Spinal cord (tissue), 10 donors: ENCODE measurements around the gene GTF3C1. TPM values are rescaled to one million over a fixed set of nuclear protein-coding genes. Genes with fewer than 3 reads are reported as not detected.

Experiments used
- DNase-seq, 6 donors: peaks; one replicate each; pipeline versions ENCODE4 v3.0.0 to v3.0.0-alpha.2; 2013 to 2015; ENCODE audit warnings: low spot score in 6 of 6, low read depth in 4 of 6
- H3K27ac ChIP-seq: one replicate; pipeline ENCODE4 v1.5.1; 2013; ENCODE audit warnings: low read depth, low read length, control low read depth
- H3K27me3 ChIP-seq: one replicate; pipeline ENCODE4 v1.6.1; 2013; ENCODE audit warnings: low read length; ENCODE audit not compliant: control insufficient read depth, insufficient read depth
- H3K36me3 ChIP-seq: one replicate; pipeline ENCODE4 v1.6.1; 2013; ENCODE audit warnings: low read length; ENCODE audit not compliant: control insufficient read depth, insufficient read depth
- H3K4me1 ChIP-seq: one replicate; pipeline ENCODE4 v1.6.1; 2013; ENCODE audit warnings: low read length; ENCODE audit not compliant: control insufficient read depth, insufficient read depth
- H3K4me3 ChIP-seq: one replicate; pipeline ENCODE4 v1.5.1; 2013; ENCODE audit warnings: low read depth, low read length, control low read depth
- H3K9me3 ChIP-seq: one replicate; pipeline ENCODE4 v1.6.1; 2013; ENCODE audit warnings: low read length; ENCODE audit not compliant: control insufficient read depth, insufficient read depth
- WGBS: methylation state at CpG from one replicate; pipeline ENCODE4 v1.1.5; 2013; ENCODE audit warnings: missing lambda C conversion rate; ENCODE audit not compliant: insufficient coverage; 5-methylcytosine and 5-hydroxymethylcytosine counted together
- polyA plus RNA-seq, 2 donors: library from polyadenylated mRNA; unstranded; fragments of 120-200 nt; gene quantifications; one replicate each; pipeline ENCODE4 v1.2.1, GENCODE V29; 2013; ENCODE audit not compliant: insufficient read length in 2 of 2
- total RNA-seq, 2 donors: library from RNA; depleted of rRNA in 1 of 2; stranded (reverse); fragments of 120-200 nt in 1 of 2; fragments of >200 nt in 1 of 2; gene quantifications; one replicate each; pipeline versions ENCODE4 v1.2.3 to v1.2.4, GENCODE V29; 2013 to 2014
- donor health status: healthy.

Gene GTF3C1
- total and polyA plus RNA-seq, 4 donors, result 65.8 to 110 (median 93.3) TPM

GRCh38 chr16:27472091-27473020 lies 77.4 kb downstream of the GTF3C1 start:
- no peak for DNase-seq
- Histone ChIP-seq H3K9me3 (no peaks in the 10 kb centered on the region), H3K27ac (no peak overlapping the region), H3K4me3 (no peak overlapping the region), H3K4me1 (no peaks in the 10 kb centered on the region), H3K27me3 (no peaks in the 10 kb centered on the region), H3K36me3 (peaks cover 97% of the 10 kb centered on the region)
- 96% methylated on average over 14 of the region's 15 CpGs for WGBS

GRCh38 chr16:27471661-27472060 lies 78.1 kb downstream of the GTF3C1 start:
- H3K27me3 ChIP-seq, result no peaks in the 10 kb centered on the region
- H3K4me1 ChIP-seq, result no peaks in the 10 kb centered on the region
- 100% methylated on average over 17 of the region's 19 CpGs for WGBS
- H3K36me3 ChIP-seq, result peaks cover 93% of the 10 kb centered on the region
- no peaks in the 10 kb centered on the region for H3K9me3 ChIP-seq
- no peak for DNase-seq
- H3K27ac ChIP-seq, result no peak overlapping the region
- H3K4me3 ChIP-seq, result no peak overlapping the region

GRCh38 chr16:27470567-27471431 lies 78.9 kb downstream of the GTF3C1 start:
- Histone ChIP-seq H3K27ac (no peak overlapping the region), H3K27me3 (no peaks in the 10 kb centered on the region), H3K36me3 (peaks cover 93% of the 10 kb centered on the region), H3K4me3 (no peak overlapping the region), H3K4me1 (no peaks in the 10 kb centered on the region), H3K9me3 (no peaks in the 10 kb centered on the region)
- 80% methylated on average over 25 of the region's 28 CpGs for whole genome bisulfite sequencing
- no peak for DNase-seq

GRCh38 chr16:27468941-27469531 lies 80.7 kb downstream of the GTF3C1 start:
- WGBS, result 97% methylated on average over 19 of the region's 22 CpGs
- no peaks in the 10 kb centered on the region for H3K27me3 ChIP-seq
- DNase-seq, result no peak
- no peak overlapping the region for H3K27ac ChIP-seq
- no peaks in the 10 kb centered on the region for H3K4me1 ChIP-seq
- no peaks in the 10 kb centered on the region for H3K9me3 ChIP-seq
- peaks cover 93% of the 10 kb centered on the region for H3K36me3 ChIP-seq
- no peak overlapping the region for H3K4me3 ChIP-seq

GRCh38 chr16:27465483-27465879 lies 84.2 kb downstream of the GTF3C1 start:
- DNase-seq, result no peak
- Histone ChIP-seq H3K36me3 (peaks cover 93% of the 10 kb centered on the region), H3K9me3 (no peaks in the 10 kb centered on the region), H3K27ac (no peak overlapping the region), H3K27me3 (no peaks in the 10 kb centered on the region), H3K4me3 (no peak overlapping the region), H3K4me1 (peaks cover 10% of the 10 kb centered on the region)
- WGBS, result 85% methylated on average over 8 of the region's 8 CpGs

DNA sequence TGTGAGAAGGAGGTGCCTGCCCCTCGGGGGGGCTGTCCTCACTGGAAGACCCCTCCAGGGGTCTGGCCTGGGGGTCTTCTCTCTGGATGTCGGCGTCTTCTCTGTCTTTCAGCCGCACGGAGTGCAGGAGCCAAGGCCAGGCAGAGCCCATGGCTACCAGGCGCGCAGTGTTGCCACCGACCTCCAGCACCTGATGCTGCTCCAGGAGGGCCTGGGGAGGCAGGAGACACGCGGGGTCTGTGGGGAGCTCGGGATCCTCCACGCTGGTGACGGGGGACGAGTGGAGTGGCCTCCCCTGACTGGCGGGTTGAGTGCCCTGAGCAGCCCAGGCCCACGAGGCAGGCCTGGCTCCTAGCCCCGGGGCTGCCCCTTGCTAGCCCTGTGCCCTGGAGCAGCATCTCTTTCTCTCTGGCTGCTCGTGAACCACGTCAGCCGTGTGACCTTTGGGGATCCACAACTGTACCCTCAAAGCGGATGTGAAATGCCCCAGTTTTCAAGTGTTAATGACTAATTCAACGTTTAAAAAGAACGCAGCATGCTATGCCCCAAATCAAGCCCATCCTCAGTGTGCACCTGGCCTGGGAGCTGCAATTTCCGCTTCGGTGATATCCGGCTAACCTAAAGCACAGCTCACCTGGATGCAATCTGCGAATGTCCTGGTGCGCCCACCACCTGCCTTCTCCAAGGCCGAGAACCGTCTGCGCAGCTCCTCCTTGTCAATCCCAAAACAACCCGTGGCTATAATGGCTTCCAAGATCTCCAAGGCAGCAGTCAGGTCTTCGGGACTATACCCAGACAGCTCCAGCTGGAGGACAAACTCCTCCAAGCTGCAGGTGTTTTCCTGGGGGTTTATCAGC lies 84.9 kb downstream of the GTF3C1 start:
- H3K36me3 ChIP-seq, result peaks cover 93% of the 10 kb centered on the region
- H3K4me1 ChIP-seq, result peaks cover 10% of the 10 kb centered on the region
- no peaks in the 10 kb centered on the region for H3K9me3 ChIP-seq
- no peak for DNase-seq
- 98% methylated on average over 33 of the region's 33 CpGs for WGBS
- no peak overlapping the region for H3K27ac ChIP-seq
- no peak overlapping the region for H3K4me3 ChIP-seq
- no peaks in the 10 kb centered on the region for H3K27me3 ChIP-seq

GRCh38 chr16:27463741-27464591 lies 85.7 kb downstream of the GTF3C1 start:
- H3K36me3 ChIP-seq, result peaks cover 91% of the 10 kb centered on the region
- no peaks in the 10 kb centered on the region for H3K9me3 ChIP-seq
- no peak overlapping the region for H3K4me3 ChIP-seq
- no peak overlapping the region for H3K27ac ChIP-seq
- DNase-seq, result no peak
- 94% methylated on average over 31 of the region's 32 CpGs for WGBS
- H3K4me1 ChIP-seq, result peaks cover 10% of the 10 kb centered on the region
- H3K27me3 ChIP-seq, result no peaks in the 10 kb centered on the region

DNA sequence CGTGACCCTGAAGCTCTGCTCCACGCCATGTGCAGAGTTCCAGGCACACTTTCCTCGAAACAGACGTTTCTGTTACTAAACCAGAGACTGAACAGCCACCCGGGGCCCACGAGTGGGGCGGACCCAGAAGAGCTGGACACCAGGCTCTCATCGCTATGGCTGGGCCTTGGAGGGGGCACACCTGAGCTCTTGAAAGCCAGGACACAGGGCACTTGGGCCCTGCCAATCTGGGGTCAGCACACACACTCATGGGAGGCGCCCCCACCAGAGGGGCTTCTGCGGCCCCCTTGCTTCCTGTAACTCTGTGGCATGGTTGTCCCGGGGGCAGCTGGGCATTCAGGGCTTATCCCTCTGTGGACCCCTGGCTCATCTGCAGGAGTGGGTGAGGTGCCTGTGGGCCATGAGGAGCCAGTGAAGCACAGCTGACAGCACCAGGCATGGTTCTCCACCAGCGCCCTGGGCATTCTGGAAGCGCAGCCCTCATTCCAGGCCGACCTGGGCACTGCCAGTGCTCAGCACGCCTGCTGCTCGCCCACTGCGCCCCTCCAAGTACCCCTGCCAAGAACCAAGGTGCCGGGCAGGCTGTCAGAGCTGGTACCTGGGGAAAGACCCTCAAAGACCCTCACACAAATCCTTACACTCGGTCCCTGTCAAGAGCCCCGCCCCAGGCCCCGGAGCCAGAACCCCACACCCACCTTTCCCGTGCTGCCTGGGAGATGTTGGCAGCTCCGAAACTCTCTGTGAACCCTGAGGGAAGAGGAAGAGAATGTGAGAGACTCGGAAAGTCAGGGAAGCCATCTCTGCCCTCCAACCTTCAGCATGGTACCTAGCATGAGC lies 86.6 kb downstream of the GTF3C1 start:
- WGBS, result 95% methylated on average over 18 of the region's 24 CpGs

More for the DNA sequence above, 86.6 kb downstream of the GTF3C1 start:
- peaks cover 10% of the 10 kb centered on the region for H3K4me1 ChIP-seq
- H3K36me3 ChIP-seq, result peaks cover 91% of the 10 kb centered on the region
- H3K27me3 ChIP-seq, result no peaks in the 10 kb centered on the region
- H3K9me3 ChIP-seq, result no peaks in the 10 kb centered on the region
- H3K4me3 ChIP-seq, result no peak overlapping the region
- no peak overlapping the region for H3K27ac ChIP-seq
- DNase-seq, result no peak
